Myocyte (in vitro differentiated cells): ENCODE data around the gene SUSD3. TPM values are rescaled to one million over a fixed set of nuclear protein-coding genes. Genes with fewer than 3 reads are reported as not detected.
A peak's percentile ranks its signal among the peaks of the same experiment; 100 is the strongest.

Experiments
- DNase-seq: peaks from one replicate; pipeline ENCODE4 v3.0.0-alpha.2; 2012; ENCODE audit warnings: low read depth
- total RNA-seq: library from RNA; depleted of rRNA; stranded (reverse); fragments of >200 nt; gene quantifications from 2 replicates; pipeline ENCODE4 v1.2.3, GENCODE V29; 2014

SUSD3 gene
- total RNA-seq, 1 donor from 2014 or later = not detected

DNA sequence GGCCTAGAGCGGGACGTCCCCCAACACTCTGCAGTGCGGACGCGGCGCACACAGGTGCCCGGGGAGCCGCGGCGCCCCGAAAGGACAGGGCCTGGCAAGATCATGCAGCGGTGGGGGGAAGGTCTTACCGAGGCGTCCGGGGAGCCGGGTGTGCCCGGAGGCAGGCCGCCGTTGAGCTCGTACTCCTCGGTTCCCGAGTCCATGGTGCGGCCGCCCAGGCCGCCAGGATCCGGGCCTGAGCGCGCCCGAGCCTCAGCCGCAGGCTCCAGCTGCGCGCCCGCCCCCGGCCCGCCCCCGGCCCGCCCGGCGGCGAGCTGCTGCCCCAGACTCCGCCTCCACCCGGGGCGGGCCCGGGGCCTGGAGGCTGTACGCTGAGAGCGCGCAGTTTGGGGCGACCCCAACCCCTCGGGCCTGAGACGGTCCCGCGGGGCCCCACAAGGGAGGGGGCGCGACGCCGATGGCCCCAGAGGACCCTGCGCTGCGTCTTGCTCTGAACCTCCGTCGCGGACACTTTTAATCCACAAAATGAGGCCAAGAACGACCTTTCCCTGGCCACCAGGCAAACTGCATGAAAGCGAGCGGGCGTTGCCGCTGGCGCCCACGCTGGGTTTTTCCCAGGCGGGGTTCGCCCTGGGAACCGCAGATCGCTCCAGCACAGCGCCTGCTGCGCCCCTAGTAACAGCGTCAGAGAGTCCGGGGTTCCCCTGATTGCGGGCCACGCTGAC is 75.7 kb downstream of the SUSD3 start, which contains the start of gene NINJ1:
TSS of gene NINJ1 (minus strand) at position 237 of the 725 bp plus-strand sequence. CDS start at position 203, 34 bp downstream.
- peak; percentile 81 for DNase-seq

Other genes with a start within 250 kb of the SUSD3 start
- 12.5 and 13.4 TPM in 2 replicates for gene ZNF484, start 180.7 kb upstream of the SUSD3 start, total RNA-seq
- gene FGD3, start 111.2 kb upstream of the SUSD3 start, total RNA-seq = 0.86 and 0.88 TPM in 2 replicates
- gene CARD19, start 37.5 kb downstream of the SUSD3 start, total RNA-seq = 61.2 and 143 TPM in 2 replicates
- 33.6 and 78.3 TPM in 2 replicates for gene NINJ1, start 75.5 kb downstream of the SUSD3 start, total RNA-seq
- not detected in 2 replicates for gene WNK2, start 125.4 kb downstream of the SUSD3 start, total RNA-seq